ENCODE data around the gene TARS3.

DNA sequence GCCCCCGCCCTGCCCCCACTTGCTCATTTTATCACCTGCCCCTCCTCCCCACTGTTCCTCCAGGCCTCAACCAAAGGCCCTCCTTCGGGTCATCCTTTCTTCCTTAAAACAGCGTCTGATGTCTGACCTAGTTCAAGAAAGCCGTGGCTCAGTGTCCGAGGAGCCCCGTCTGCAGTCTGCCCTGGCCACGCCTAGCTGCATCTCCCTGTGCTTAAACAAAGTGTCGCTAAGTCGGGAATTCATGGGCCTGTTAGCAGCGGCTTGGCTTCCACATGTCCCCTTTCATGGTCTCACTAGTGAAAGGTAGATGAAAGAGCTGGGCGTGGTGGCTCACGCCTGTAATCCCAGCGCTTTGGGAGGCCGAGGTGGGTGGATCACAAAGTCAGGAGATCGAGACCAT lies 113.3 kb downstream of the TARS3 start:
- TF ChIP-seq, protein P1, sequence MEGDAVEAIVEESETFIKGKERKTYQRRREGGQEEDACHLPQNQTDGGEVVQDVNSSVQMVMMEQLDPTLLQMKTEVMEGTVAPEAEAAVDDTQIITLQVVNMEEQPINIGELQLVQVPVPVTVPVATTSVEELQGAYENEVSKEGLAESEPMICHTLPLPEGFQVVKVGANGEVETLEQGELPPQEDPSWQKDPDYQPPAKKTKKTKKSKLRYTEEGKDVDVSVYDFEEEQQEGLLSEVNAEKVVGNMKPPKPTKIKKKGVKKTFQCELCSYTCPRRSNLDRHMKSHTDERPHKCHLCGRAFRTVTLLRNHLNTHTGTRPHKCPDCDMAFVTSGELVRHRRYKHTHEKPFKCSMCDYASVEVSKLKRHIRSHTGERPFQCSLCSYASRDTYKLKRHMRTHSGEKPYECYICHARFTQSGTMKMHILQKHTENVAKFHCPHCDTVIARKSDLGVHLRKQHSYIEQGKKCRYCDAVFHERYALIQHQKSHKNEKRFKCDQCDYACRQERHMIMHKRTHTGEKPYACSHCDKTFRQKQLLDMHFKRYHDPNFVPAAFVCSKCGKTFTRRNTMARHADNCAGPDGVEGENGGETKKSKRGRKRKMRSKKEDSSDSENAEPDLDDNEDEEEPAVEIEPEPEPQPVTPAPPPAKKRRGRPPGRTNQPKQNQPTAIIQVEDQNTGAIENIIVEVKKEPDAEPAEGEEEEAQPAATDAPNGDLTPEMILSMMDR (IDR thresholded peaks at IDR 0.05) = no peak
- TF ChIP-seq POLR2A (IDR thresholded peaks at IDR 0.05) = no peak
